Mammary epithelial cell (primary cell): Measurements from ENCODE around the gene GRAP2.

Experiments
- CTCF ChIP-seq, 2 donors: IDR thresholded peaks in 1 of 2; conservative IDR thresholded peaks in 1 of 2; 2 replicates each; pipeline ENCODE4 v1.5.1; 2011 to 2012; ENCODE audit warnings: inconsistent platforms in 2 of 2, low read length in 2 of 2, mild to moderate bottlenecking in 2 of 2, control low read depth in 1 of 2, low read depth in 1 of 2; ENCODE audit not compliant: insufficient read depth in 1 of 2; ENCODE audit errors: extremely low read depth in 1 of 2
- EZH2 ChIP-seq: IDR thresholded peaks from 2 replicates; pipeline ENCODE4 v1.6.1; 2012; ENCODE audit warnings: low read length, inconsistent platforms, borderline replicate concordance

DNA sequence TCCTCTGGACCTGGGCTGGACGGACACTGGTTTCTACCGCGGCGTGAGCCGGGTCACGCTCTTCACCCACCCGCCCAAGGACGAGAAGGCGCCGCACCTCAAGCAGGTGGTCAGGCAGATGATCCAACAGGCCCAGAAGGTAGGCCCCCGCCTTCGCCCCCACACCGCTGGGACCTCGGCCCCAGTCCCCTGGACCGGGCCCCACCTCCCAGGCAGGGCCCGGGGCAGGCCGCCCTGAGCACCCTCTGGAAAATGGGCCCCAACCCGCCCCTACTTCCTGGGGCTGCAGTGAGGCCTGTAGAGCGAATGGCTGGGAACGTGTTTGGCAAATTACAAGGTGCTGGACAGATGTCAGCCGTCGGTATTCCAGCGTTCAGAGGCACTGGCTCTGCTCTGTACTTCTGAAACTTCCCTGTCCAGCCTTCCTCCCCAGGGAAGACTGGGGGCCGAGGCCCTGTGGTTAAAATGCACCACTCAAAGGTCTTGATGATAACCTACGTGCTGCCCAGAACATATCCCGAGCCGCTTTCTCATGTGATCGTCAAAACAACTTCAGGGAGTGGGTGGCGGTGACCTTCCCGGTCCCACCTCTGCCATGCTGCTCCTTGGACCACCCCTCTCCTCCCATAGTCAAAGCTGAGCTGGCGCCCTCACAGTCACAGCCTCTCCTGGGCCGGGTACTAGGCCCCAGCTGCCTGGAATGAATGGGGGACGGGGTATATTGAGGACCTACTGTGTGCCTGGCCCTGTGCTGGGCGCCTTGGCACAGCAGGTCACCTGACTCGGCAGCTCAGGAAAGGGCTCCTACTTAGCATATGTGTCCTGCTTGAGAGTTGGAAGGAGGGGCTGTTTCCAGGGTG is 94.7 kb downstream of the GRAP2 start:
- no peak for TF ChIP-seq CTCF (conservative IDR thresholded peaks at IDR 0.05 in 1 of 2, IDR thresholded peaks at IDR 0.05 in 1 of 2; ENCODE audit: extremely low read depth in 1 of 2, insufficient read depth in 1 of 2, low read depth in 1 of 2, low read length in 2 of 2)
- TF ChIP-seq EZH2, result no peak
